Adrenal gland (tissue), 5 donors: ENCODE measurements around the gene SPRR3.

ENCODE experiments used
- POLR2A ChIP-seq, 2 donors: fragments of 450-650 bp; IDR thresholded peaks; one replicate each; pipeline ENCODE4 v1.6.1; 2017; ENCODE audit warnings: antibody characterized with exemption in 2 of 2, mild to moderate bottlenecking in 2 of 2, moderate library complexity in 1 of 2
- TF ChIP-seq, protein P1 (sequence below), 6 experiments: fragments of 450-650 bp in 4 of 6; fragments of 200-600 bp in 2 of 6; sonication (generic) in 1 of 6; IDR thresholded peaks; 1 replicate in 5 of 6; 2 replicates in 1 of 6; pipeline versions ENCODE4 v1.5.1 to v1.8.0; 2016 to 2021; ENCODE audit warnings: antibody characterized with exemption in 6 of 6, mild to moderate bottlenecking in 2 of 6, moderate library complexity in 1 of 6
- donor health status: DM: no; HTN: no; CAD: no.

DNA sequence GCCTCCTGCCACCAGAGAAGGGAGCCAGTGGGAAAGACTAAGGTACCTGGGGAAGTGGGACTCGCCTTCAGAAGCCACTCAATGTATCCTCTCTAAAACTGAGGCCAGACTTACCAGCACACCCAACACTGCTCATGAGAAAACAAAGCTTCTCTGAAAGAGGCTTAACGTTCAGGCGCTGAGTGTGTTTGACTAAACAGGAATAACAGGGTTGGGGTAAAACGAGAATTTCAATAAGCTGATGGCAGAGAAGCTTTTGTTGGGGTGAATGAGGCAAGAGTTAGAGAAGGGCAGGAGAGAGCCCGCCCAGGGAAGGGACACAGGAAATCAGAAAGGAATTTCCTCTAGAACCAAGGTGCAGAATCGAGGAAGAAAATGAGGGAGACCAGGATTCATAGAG is 1.7 kb upstream of the SPRR3 start:
- TF ChIP-seq, protein P1, sequence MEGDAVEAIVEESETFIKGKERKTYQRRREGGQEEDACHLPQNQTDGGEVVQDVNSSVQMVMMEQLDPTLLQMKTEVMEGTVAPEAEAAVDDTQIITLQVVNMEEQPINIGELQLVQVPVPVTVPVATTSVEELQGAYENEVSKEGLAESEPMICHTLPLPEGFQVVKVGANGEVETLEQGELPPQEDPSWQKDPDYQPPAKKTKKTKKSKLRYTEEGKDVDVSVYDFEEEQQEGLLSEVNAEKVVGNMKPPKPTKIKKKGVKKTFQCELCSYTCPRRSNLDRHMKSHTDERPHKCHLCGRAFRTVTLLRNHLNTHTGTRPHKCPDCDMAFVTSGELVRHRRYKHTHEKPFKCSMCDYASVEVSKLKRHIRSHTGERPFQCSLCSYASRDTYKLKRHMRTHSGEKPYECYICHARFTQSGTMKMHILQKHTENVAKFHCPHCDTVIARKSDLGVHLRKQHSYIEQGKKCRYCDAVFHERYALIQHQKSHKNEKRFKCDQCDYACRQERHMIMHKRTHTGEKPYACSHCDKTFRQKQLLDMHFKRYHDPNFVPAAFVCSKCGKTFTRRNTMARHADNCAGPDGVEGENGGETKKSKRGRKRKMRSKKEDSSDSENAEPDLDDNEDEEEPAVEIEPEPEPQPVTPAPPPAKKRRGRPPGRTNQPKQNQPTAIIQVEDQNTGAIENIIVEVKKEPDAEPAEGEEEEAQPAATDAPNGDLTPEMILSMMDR (IDR thresholded peaks at IDR 0.05) = no peak
- no peak for TF ChIP-seq POLR2A (IDR thresholded peaks at IDR 0.05)
